ENCODE measurements around the gene ABCE1.

DNA sequence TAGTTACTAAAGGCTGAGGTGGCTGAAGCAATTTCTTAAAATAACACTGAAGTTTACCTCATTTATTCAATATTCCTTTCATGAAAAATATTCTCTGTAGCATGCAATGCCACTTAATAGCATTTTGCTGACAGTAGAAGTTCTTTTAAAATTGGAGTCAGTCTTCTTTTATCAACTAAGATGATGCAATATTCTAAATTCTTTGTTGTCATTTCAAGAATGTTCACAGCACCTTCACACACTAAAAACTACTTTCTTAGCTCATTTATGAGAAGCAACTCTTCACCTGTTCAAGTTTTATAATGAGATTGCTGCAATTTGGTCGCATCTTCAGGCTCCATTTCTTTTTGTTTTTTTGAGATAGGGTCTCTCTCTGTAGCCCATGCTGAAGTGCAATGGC lies 48.9 kb upstream of the ABCE1 start:
- no peak for TF ChIP-seq POLR2A (IDR thresholded peaks at IDR 0.05)
- TF ChIP-seq, protein P1, sequence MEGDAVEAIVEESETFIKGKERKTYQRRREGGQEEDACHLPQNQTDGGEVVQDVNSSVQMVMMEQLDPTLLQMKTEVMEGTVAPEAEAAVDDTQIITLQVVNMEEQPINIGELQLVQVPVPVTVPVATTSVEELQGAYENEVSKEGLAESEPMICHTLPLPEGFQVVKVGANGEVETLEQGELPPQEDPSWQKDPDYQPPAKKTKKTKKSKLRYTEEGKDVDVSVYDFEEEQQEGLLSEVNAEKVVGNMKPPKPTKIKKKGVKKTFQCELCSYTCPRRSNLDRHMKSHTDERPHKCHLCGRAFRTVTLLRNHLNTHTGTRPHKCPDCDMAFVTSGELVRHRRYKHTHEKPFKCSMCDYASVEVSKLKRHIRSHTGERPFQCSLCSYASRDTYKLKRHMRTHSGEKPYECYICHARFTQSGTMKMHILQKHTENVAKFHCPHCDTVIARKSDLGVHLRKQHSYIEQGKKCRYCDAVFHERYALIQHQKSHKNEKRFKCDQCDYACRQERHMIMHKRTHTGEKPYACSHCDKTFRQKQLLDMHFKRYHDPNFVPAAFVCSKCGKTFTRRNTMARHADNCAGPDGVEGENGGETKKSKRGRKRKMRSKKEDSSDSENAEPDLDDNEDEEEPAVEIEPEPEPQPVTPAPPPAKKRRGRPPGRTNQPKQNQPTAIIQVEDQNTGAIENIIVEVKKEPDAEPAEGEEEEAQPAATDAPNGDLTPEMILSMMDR (IDR thresholded peaks at IDR 0.05) = no peak

Measured in heart left ventricle (tissue), 13 donors.